Measurements from ENCODE around the gene LCT. TPM values are rescaled to one million over a fixed set of nuclear protein-coding genes. Genes with fewer than 3 reads are reported as not detected.

The LCT gene
- polyA plus RNA-seq, 1 of the 3 experiments (the other 2 are of a cell fraction) = not detected

DNA sequence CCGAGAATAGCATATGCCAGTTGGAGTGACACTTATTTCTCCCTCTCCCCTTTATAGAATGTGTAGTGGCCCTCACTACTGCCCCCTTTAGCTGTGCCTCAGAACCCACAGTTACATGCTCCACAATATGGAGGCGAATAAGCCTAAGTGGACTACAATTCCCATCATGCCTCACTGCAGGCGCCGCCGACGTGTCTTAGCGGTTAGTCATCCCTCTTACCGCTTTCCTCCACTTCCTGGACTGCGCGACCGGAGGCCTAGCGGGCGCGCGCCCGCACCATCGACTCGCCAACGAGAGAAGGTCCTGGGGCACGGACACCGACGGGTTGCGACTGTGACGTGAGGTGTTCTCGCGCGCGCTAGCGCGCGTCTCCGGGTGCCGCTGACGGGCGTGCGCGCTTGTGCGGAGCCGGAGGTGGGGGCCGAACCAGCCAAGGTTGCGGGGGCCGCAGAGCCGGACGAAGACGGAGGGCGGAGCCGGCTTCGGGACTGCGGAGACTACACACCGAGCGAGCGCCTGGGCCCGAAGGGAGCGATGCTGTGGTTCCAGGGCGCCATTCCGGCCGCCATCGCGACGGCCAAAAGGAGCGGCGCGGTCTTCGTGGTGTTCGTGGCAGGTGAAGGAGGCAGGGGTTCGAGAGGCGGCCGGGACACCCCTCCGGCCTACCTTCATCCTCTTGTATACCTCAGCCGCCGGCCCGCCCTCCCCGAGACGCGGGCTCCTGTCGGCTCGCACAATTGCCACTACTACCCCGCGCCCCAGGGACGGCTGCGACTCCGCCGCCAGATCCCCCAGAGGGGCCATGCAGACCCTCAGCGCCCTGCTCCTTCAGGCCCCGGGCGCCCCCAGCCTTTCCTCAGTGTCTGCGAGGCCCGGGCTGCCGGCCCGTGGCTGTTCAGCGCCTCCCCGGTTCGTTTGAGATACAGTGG lies 95.3 kb downstream of the LCT start, which contains the start of gene UBXN4 (continued):
- TF ChIP-seq SIN3A (IDR thresholded peaks at IDR 0.05; ENCODE audit: borderline replicate concordance, low read depth, low read length) (peak; percentile 76; the same call in 1 of the 2 replicates), YY1 (IDR thresholded peaks at IDR 0.05; ENCODE audit: low read depth) (peak; percentile 86), TAF1 (IDR thresholded peaks at IDR 0.05; ENCODE audit: borderline replicate concordance, low read depth, low read length) (peak; percentile 82), USF1 (IDR thresholded peaks at IDR 0.05; ENCODE audit: borderline replicate concordance, low read depth) (no peak), TCF12 (IDR thresholded peaks at IDR 0.05) (no peak), RAD21 (IDR thresholded peaks at IDR 0.05; ENCODE audit: low read length) (no peak), GABPA (IDR thresholded peaks at IDR 0.05; ENCODE audit: low read depth) (peak; percentile 61), REST (IDR thresholded peaks at IDR 0.05; ENCODE audit: low read depth, low read length) (no peak), RFX5 (IDR thresholded peaks at IDR 0.05; ENCODE audit: low read length) (0 out of 2 replicates have a peak, but pooled peaks have one; percentile 47), USF2 (IDR thresholded peaks at IDR 0.05; ENCODE audit: borderline replicate concordance, low read depth, low read length) (no peak), PBX3 (IDR thresholded peaks at IDR 0.05) (0 out of 2 replicates have a peak, but pooled peaks have one; percentile 19), FOXM1 (IDR thresholded peaks at IDR 0.05; ENCODE audit: low read depth) (no peak), ELF1 (IDR thresholded peaks at IDR 0.05) (peak; percentile 97), SMC3 (IDR thresholded peaks at IDR 0.05; ENCODE audit: low read depth, low read length) (no peak)
- TF ChIP-seq, protein P1, sequence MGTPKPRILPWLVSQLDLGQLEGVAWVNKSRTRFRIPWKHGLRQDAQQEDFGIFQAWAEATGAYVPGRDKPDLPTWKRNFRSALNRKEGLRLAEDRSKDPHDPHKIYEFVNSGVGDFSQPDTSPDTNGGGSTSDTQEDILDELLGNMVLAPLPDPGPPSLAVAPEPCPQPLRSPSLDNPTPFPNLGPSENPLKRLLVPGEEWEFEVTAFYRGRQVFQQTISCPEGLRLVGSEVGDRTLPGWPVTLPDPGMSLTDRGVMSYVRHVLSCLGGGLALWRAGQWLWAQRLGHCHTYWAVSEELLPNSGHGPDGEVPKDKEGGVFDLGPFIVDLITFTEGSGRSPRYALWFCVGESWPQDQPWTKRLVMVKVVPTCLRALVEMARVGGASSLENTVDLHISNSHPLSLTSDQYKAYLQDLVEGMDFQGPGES (IDR thresholded peaks at IDR 0.05; ENCODE audit: low read depth, low read length) = no peak
- TF ChIP-seq, protein P2, sequence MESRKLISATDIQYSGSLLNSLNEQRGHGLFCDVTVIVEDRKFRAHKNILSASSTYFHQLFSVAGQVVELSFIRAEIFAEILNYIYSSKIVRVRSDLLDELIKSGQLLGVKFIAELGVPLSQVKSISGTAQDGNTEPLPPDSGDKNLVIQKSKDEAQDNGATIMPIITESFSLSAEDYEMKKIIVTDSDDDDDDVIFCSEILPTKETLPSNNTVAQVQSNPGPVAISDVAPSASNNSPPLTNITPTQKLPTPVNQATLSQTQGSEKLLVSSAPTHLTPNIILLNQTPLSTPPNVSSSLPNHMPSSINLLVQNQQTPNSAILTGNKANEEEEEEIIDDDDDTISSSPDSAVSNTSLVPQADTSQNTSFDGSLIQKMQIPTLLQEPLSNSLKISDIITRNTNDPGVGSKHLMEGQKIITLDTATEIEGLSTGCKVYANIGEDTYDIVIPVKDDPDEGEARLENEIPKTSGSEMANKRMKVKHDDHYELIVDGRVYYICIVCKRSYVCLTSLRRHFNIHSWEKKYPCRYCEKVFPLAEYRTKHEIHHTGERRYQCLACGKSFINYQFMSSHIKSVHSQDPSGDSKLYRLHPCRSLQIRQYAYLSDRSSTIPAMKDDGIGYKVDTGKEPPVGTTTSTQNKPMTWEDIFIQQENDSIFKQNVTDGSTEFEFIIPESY (IDR thresholded peaks at IDR 0.05; ENCODE audit: borderline replicate concordance, low read depth) = peak; percentile 77
- TF ChIP-seq, protein P3, sequence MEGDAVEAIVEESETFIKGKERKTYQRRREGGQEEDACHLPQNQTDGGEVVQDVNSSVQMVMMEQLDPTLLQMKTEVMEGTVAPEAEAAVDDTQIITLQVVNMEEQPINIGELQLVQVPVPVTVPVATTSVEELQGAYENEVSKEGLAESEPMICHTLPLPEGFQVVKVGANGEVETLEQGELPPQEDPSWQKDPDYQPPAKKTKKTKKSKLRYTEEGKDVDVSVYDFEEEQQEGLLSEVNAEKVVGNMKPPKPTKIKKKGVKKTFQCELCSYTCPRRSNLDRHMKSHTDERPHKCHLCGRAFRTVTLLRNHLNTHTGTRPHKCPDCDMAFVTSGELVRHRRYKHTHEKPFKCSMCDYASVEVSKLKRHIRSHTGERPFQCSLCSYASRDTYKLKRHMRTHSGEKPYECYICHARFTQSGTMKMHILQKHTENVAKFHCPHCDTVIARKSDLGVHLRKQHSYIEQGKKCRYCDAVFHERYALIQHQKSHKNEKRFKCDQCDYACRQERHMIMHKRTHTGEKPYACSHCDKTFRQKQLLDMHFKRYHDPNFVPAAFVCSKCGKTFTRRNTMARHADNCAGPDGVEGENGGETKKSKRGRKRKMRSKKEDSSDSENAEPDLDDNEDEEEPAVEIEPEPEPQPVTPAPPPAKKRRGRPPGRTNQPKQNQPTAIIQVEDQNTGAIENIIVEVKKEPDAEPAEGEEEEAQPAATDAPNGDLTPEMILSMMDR (IDR thresholded peaks at IDR 0.05) = peak; percentile 75

Data from SK-N-SH (cell line).